Mucosa of descending colon (tissue), 3 donors: ENCODE data around the gene NDUFV2. TPM values are rescaled to one million over a fixed set of nuclear protein-coding genes. Genes with fewer than 3 reads are reported as not detected.
A peak's percentile ranks its signal among the peaks of the same experiment; 100 is the strongest.

Source experiments
- ATAC-seq: fragments of 200-7000 bp; cut with Tn5 transposase; one replicate; pipeline ENCODE4 v1.9.1; 2020; ENCODE audit warnings: mild to moderate bottlenecking, moderate library complexity
- DNase-seq, 3 donors: peaks; one replicate each; pipeline ENCODE4 v3.0.0-alpha.2; 2020
- H3K36me3 ChIP-seq: fragments of 200-600 bp; one replicate; pipeline ENCODE4 v1.8.0; 2021; ENCODE audit warnings: low read depth, mild to moderate bottlenecking
- H3K4me1 ChIP-seq: fragments of 200-600 bp; one replicate; pipeline ENCODE4 v1.8.0; 2021; ENCODE audit warnings: low read depth, mild to moderate bottlenecking
- H3K4me3 ChIP-seq: fragments of 200-600 bp; one replicate; pipeline ENCODE4 v1.8.0; 2021; ENCODE audit warnings: mild to moderate bottlenecking
- H3K9me3 ChIP-seq: fragments of 200-600 bp; one replicate; pipeline ENCODE4 v1.8.0; 2021; ENCODE audit warnings: mild to moderate bottlenecking
- intact Hi-C, 2 donors: fragments of 100-400 bp; cut with DNase I in 1 of 2; cut with micrococcal nuclease in 1 of 2; formaldehyde crosslinking; loops; one replicate each; pipeline versions ENCODE4 v1.11.0 to v1.11.1; 2022; cut with DNase I, micrococcal nuclease
- total RNA-seq, 3 donors: library from RNA; stranded (reverse); fragmentation: NEBNext Ultra II Directional in 2 of 3; extraction: Animal tissue kit (Norgen Biotek cat#: 25700) in 2 of 3; gene quantifications; one replicate each; pipeline versions ENCODE4 v1.2.1 to v1.2.4, GENCODE V29; 2021 to 2023
- TF ChIP-seq, protein P1 (sequence below): fragments of 200-600 bp; IDR thresholded peaks from one replicate; pipeline ENCODE4 v1.8.0; 2022; ENCODE audit warnings: antibody characterized with exemption, mild to moderate bottlenecking
- donor health status: DM: no; HTN: no; CAD: no; lungs with moderate emphysema.
- donor health status: DM: no; HTN: no; CAD: no.
- donor health status: DM: no; HTN: yes; CAD: no.

NDUFV2 gene
- total RNA-seq, 3 donors from 2014 or later, result 146 to 199 (median 163) TPM

GRCh38 chr18:9108911-9109310 lies 6.4 kb downstream of the NDUFV2 start:
- Histone ChIP-seq H3K4me3 (no peak overlapping the region), H3K36me3 (no peaks in the 10 kb centered on the region), H3K4me1 (peaks cover 74% of the 10 kb centered on the region), H3K9me3 (no peaks in the 10 kb centered on the region)
- ATAC-seq, result no peak
- TF ChIP-seq, protein P1, sequence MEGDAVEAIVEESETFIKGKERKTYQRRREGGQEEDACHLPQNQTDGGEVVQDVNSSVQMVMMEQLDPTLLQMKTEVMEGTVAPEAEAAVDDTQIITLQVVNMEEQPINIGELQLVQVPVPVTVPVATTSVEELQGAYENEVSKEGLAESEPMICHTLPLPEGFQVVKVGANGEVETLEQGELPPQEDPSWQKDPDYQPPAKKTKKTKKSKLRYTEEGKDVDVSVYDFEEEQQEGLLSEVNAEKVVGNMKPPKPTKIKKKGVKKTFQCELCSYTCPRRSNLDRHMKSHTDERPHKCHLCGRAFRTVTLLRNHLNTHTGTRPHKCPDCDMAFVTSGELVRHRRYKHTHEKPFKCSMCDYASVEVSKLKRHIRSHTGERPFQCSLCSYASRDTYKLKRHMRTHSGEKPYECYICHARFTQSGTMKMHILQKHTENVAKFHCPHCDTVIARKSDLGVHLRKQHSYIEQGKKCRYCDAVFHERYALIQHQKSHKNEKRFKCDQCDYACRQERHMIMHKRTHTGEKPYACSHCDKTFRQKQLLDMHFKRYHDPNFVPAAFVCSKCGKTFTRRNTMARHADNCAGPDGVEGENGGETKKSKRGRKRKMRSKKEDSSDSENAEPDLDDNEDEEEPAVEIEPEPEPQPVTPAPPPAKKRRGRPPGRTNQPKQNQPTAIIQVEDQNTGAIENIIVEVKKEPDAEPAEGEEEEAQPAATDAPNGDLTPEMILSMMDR, result no peak
- intact Hi-C loops, result no loop called here
- no peak for DNase-seq

DNA sequence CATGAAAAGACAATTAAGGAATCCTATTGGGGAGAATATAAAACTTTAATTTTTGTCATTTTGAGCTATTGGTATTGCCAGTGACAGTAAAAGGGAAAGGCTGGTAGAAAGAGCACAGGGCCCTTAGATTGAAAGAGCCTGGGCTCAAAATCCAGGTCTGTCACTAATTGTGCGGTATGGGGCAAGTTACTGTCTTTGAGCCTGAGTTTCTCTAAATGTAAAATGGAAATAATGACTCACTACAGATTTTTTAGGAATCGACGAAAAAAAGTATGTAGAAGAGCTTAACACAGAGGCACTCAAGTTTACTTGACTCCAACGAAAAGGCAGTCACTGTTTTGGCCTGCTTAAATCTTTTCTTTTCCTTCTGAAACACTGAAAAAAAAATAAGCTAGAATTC lies 7.0 kb downstream of the NDUFV2 start:
- intact Hi-C loops, result no loop called here
- Histone ChIP-seq H3K9me3 (no peaks in the 10 kb centered on the region), H3K36me3 (no peaks in the 10 kb centered on the region), H3K4me3 (no peak overlapping the region), H3K4me1 (peaks cover 68% of the 10 kb centered on the region)
- DNase-seq (no peak), ATAC-seq (no peak)
- TF ChIP-seq, protein P1, result no peak

- H3K9me3 ChIP-seq, result no peaks in the 10 kb centered on the region
- DNase-seq, result no peak
- H3K36me3 ChIP-seq, result no peaks in the 10 kb centered on the region
- peaks cover 39% of the 10 kb centered on the region for H3K4me1 ChIP-seq
- H3K4me3 ChIP-seq, result no peak overlapping the region
- no peak for ATAC-seq
- TF ChIP-seq, protein P1, result no peak
- intact Hi-C loops, result no loop called here
Measured at GRCh38 chr18:9113468-9114149, 11.1 kb downstream of the NDUFV2 start.

DNA sequence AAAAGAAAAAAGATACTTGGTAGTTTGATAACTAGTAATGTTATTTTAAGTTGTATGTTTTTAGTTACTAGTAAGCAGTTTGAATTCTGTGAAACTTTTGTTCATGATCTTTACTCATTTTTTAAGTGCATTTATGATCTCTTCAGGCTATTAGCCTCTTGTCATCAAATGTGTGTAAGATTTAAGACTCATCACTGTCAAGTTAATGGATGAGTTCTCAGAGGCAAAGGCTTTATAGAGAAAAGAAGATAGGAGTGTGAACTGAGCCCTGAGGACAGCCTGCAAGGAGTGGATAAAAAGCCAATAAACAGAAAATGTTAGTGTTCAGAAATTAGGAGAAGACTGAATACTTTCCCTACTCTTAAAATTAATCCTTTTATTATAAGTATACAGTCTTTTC lies 13.5 kb downstream of the NDUFV2 start:
- ATAC-seq (no peak), DNase-seq (no peak)
- Histone ChIP-seq H3K9me3 (no peaks in the 10 kb centered on the region), H3K4me1 (peaks cover 19% of the 10 kb centered on the region), H3K4me3 (no peak overlapping the region), H3K36me3 (no peaks in the 10 kb centered on the region)
- TF ChIP-seq, protein P1, result no peak
- intact Hi-C loops, result no loop called here

DNA sequence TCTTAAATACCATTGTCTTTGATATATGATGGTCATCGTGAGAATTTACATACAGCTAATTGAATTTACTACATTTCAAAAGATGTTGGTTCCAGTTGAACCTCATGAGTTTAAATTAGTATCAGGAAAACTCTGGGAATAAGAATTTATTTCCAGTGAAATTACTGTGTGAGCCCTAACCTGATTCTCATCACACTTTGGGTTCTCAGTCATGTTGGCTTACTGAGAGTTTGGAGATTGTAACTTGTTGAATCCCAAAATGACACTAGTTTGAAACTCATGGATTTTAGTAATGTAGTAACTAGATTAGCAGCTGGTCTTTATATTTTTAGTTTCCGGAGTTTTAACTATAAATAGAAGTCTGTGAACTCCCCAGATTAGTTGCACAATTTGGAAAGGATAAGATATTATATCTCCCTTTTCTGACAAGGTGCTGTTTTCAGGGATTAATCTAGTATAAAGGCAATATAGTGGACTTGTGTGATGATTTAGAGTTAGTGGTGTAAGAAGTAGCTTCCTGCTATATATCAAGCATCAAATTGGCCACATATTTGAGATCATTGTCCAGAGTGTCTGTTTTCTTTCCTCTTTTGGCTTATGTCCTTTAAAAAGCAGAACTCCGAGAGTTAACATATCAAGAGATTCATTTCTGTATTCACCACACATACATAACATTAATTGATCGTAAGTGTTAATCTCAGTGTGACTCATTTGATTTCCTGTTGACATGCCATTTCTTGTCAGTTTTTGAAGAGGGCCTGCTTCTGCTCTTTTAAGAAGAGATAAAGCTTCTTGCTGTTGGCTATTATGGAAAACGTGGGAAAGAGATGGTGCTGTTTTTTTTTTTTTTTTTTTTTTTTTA lies 15.7 kb downstream of the NDUFV2 start:
- H3K36me3 ChIP-seq, result peaks cover 6% of the 10 kb centered on the region
- TF ChIP-seq, protein P1, result no peak
- H3K4me1 ChIP-seq, result peaks cover 13% of the 10 kb centered on the region
- DNase-seq (no peak), ATAC-seq (peak; percentile 40)
- H3K4me3 ChIP-seq, result no peak overlapping the region
- H3K9me3 ChIP-seq, result no peaks in the 10 kb centered on the region
- intact Hi-C loops, result no loop called here
